Fibroblast of lung (primary cell): ENCODE results near the gene EIF4E2. TPM values are rescaled to one million over a fixed set of nuclear protein-coding genes. Genes with fewer than 3 reads are reported as not detected.

ENCODE experiments used
- DNase-seq, 2 donors: peaks; one replicate each; pipeline versions ENCODE4 v3.0.0 to v3.0.0-alpha.2; 2010; ENCODE audit warnings: low read depth in 2 of 2
- H2AFZ ChIP-seq: 2 replicates; pipeline ENCODE4 v1.5.1; 2012; ENCODE audit warnings: low read length, control low read depth, inconsistent platforms
- H3K27ac ChIP-seq: 2 replicates; pipeline ENCODE4 v1.5.1; 2011; ENCODE audit warnings: low read length, control low read depth; ENCODE audit not compliant: insufficient read depth
- H3K27me3 ChIP-seq: 2 replicates; pipeline ENCODE4 v1.5.1; 2011; ENCODE audit warnings: mild to moderate bottlenecking, low read length; ENCODE audit not compliant: control insufficient read depth, insufficient read depth
- H3K36me3 ChIP-seq: 2 replicates; pipeline ENCODE4 v1.5.1; 2011; ENCODE audit warnings: low read length; ENCODE audit not compliant: control insufficient read depth, insufficient read depth
- H3K4me1 ChIP-seq: 2 replicates; pipeline ENCODE4 v1.5.1; 2011; ENCODE audit warnings: low read length; ENCODE audit not compliant: control insufficient read depth, insufficient read depth; ENCODE audit errors: extremely low read depth
- H3K4me2 ChIP-seq: 2 replicates; pipeline ENCODE4 v1.5.1; 2011; ENCODE audit warnings: low read length, control low read depth; ENCODE audit not compliant: insufficient read depth; ENCODE audit errors: extremely low read depth
- H3K4me3 ChIP-seq, 4 experiments: fragments of 200-600 bp in 1 of 4; sonication (generic) in 1 of 4; replicated peaks in 1 of 4; 2 replicates each; pipeline ENCODE4 v1.5.1; 2011 to 2016; ENCODE audit warnings: low read length in 4 of 4, low read depth in 3 of 4, mild to moderate bottlenecking in 3 of 4, control low read depth in 2 of 4, inconsistent platforms in 1 of 4, mixed read lengths in 1 of 4; ENCODE audit not compliant: insufficient read depth in 1 of 4; ENCODE audit errors: control extremely low read depth in 1 of 4
- H3K79me2 ChIP-seq: 2 replicates; pipeline ENCODE4 v1.5.1; 2012; ENCODE audit warnings: mild to moderate bottlenecking, low read length, inconsistent platforms; ENCODE audit not compliant: control insufficient read depth, insufficient read depth
- H3K9ac ChIP-seq: 2 replicates; pipeline ENCODE4 v1.5.1; 2011; ENCODE audit warnings: mild to moderate bottlenecking, low read length, control low read depth; ENCODE audit not compliant: insufficient read depth
- H3K9me3 ChIP-seq: 2 replicates; pipeline ENCODE4 v1.5.1; 2012; ENCODE audit warnings: low read depth, low read length; ENCODE audit not compliant: control insufficient read depth, insufficient read depth
- H4K20me1 ChIP-seq: 2 replicates; pipeline ENCODE4 v1.5.1; 2011; ENCODE audit warnings: low read length; ENCODE audit not compliant: control insufficient read depth, insufficient read depth; ENCODE audit errors: extremely low read depth
- CTCF ChIP-seq, 2 donors: IDR thresholded peaks in 1 of 2; conservative IDR thresholded peaks in 1 of 2; 1 replicate in 1 of 2; 2 replicates in 1 of 2; pipeline ENCODE4 v1.5.1; 2011 to 2012; ENCODE audit warnings: low read length in 2 of 2, control low read depth in 1 of 2, inconsistent platforms in 1 of 2, low read depth in 1 of 2, mild to moderate bottlenecking in 1 of 2
- EZH2 ChIP-seq: IDR thresholded peaks from 2 replicates; pipeline ENCODE4 v1.5.1; 2012; ENCODE audit warnings: low read length, control low read depth, mild to moderate bottlenecking; ENCODE audit errors: missing control alignments
- polyA plus RNA-seq, 2 donors: library from polyadenylated mRNA; depleted of rRNA in 1 of 2; stranded (reverse) in 1 of 2; unstranded in 1 of 2; fragments of >200 nt; gene quantifications; 2 replicates each; pipeline ENCODE4 v1.2.1, GENCODE V29; 2011 to 2012; ENCODE audit warnings: missing spikeins in 1 of 2
- total RNA-seq: library from RNA; depleted of rRNA; stranded (reverse); fragments of >200 nt; gene quantifications from 2 replicates; pipeline ENCODE4 v1.2.1, GENCODE V29; 2014

Gene EIF4E2
- total and polyA plus RNA-seq, 2 donors (not counting 1 experiment from before 2014, with no cell fraction given) = 77.6 to 101 TPM

GRCh38 chr2:232584238-232584637, 33.7 kb downstream of the EIF4E2 start:
- Histone ChIP-seq H2AFZ (no peak overlapping the region), H3K9ac (no peak overlapping the region), H3K27ac (no peak overlapping the region), H3K79me2 (no peaks in the 10 kb centered on the region), H3K36me3 (no peaks in the 10 kb centered on the region), H3K27me3 (no peaks in the 10 kb centered on the region), H3K9me3 (no peaks in the 10 kb centered on the region), H4K20me1 (no peaks in the 10 kb centered on the region), H3K4me3 (no peak overlapping the region), H3K4me1 (peaks cover 3% of the 10 kb centered on the region), H3K4me2 (no peak overlapping the region)
- DNase-seq = no peak
- TF ChIP-seq EZH2 (no peak), CTCF (conservative IDR thresholded peaks at IDR 0.05 in 1 of 2, IDR thresholded peaks at IDR 0.05 in 1 of 2; ENCODE audit: low read depth in 1 of 2, low read length in 2 of 2) (no peak)

GRCh38 chr2:232586943-232587505, 36.5 kb downstream of the EIF4E2 start:
- Histone ChIP-seq H2AFZ (no peak overlapping the region), H3K36me3 (no peaks in the 10 kb centered on the region), H3K4me2 (no peak overlapping the region), H3K27me3 (no peaks in the 10 kb centered on the region), H3K4me1 (peaks cover 3% of the 10 kb centered on the region), H3K9me3 (no peaks in the 10 kb centered on the region), H3K4me3 (no peak overlapping the region), H3K79me2 (no peaks in the 10 kb centered on the region), H3K27ac (no peak overlapping the region), H3K9ac (no peak overlapping the region), H4K20me1 (no peaks in the 10 kb centered on the region)
- TF ChIP-seq CTCF (conservative IDR thresholded peaks at IDR 0.05 in 1 of 2, IDR thresholded peaks at IDR 0.05 in 1 of 2; ENCODE audit: low read depth in 1 of 2, low read length in 2 of 2) (no peak), EZH2 (no peak)
- DNase-seq = no peak

DNA sequence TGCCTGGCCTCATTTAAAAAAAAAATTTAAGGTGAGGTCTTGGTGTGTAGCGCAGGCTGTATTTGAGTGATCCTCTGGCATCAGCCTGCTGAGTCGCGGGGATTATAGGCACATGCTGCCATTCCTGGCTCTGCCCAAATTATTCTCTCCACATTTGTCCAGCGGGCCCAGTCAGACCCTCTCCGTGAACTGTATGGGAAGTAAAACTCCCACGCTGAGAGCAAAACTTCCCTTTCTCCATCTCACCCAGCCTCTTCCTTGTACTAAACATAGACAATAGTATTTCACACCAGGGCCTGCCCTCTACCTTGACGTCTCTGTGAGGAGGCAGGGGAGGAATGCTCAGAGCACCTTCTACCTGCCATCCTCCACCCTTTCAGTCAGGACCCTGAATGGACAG, 37.0 kb downstream of the EIF4E2 start:
- TF ChIP-seq EZH2 (no peak), CTCF (conservative IDR thresholded peaks at IDR 0.05 in 1 of 2, IDR thresholded peaks at IDR 0.05 in 1 of 2; ENCODE audit: low read depth in 1 of 2, low read length in 2 of 2) (no peak)
- peaks cover 3% of the 10 kb centered on the region for H3K4me1 ChIP-seq
- DNase-seq = no peak
- no peaks in the 10 kb centered on the region for H4K20me1 ChIP-seq
- H3K4me2 ChIP-seq = no peak overlapping the region
- H3K9me3 ChIP-seq = no peaks in the 10 kb centered on the region
- H3K27ac ChIP-seq = no peak overlapping the region
- no peak overlapping the region for H3K9ac ChIP-seq
- no peaks in the 10 kb centered on the region for H3K79me2 ChIP-seq
- H3K4me3 ChIP-seq = no peak overlapping the region
- no peaks in the 10 kb centered on the region for H3K36me3 ChIP-seq
- H3K27me3 ChIP-seq = no peaks in the 10 kb centered on the region
- no peak overlapping the region for H2AFZ ChIP-seq
